ENCODE results near the gene SPATS2.

DNA sequence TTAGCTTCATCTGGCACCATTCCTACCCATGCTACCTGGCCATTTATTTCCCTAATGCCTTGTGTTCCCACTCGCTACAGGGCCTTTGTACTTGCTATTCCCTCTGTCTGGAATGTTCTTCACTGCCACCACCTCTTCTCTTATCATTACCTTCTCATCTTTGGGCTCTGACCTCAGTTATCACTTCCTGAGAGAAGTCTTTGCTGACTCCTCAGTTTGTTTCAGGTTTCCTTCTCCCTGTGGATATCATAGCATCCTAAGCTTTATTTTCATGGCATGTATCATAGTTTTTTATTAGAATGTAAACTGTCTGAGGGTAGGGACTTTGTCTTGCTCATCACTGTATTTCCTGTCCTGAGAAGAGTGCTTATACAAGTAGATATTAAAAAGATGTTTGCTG lies 29.7 kb downstream of the SPATS2 start:
- TF ChIP-seq, protein P1, sequence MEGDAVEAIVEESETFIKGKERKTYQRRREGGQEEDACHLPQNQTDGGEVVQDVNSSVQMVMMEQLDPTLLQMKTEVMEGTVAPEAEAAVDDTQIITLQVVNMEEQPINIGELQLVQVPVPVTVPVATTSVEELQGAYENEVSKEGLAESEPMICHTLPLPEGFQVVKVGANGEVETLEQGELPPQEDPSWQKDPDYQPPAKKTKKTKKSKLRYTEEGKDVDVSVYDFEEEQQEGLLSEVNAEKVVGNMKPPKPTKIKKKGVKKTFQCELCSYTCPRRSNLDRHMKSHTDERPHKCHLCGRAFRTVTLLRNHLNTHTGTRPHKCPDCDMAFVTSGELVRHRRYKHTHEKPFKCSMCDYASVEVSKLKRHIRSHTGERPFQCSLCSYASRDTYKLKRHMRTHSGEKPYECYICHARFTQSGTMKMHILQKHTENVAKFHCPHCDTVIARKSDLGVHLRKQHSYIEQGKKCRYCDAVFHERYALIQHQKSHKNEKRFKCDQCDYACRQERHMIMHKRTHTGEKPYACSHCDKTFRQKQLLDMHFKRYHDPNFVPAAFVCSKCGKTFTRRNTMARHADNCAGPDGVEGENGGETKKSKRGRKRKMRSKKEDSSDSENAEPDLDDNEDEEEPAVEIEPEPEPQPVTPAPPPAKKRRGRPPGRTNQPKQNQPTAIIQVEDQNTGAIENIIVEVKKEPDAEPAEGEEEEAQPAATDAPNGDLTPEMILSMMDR (IDR thresholded peaks at IDR 0.05; ENCODE audit: low read depth, low read length, poor library complexity, severe bottlenecking), result no peak
- TF ChIP-seq EZH2phosphoT487 (IDR thresholded peaks at IDR 0.05; ENCODE audit: borderline replicate concordance, low read length), result no peak
